Spleen (tissue), 11 donors: ENCODE results near the gene LRRC8B. TPM values are rescaled to one million over a fixed set of nuclear protein-coding genes. Genes with fewer than 3 reads are reported as not detected.

Source experiments
- DNase-seq: peaks from one replicate; pipeline ENCODE4 v3.0.0-alpha.2; 2020
- H3K27ac ChIP-seq, 8 donors: fragments of 200-600 bp; sonication (generic) in 7 of 8; 1 replicate in 4 of 8; 2 replicates in 4 of 8; pipeline versions ENCODE4 v1.5.0 to v1.8.0; 2016 to 2021; ENCODE audit warnings: inconsistent platforms in 4 of 8, mild to moderate bottlenecking in 4 of 8, moderate library complexity in 1 of 8
- H3K27me3 ChIP-seq, 7 donors: fragments of 200-600 bp; sonication (generic) in 6 of 7; replicated peaks in 1 of 7; 1 replicate in 4 of 7; 2 replicates in 3 of 7; pipeline versions ENCODE4 v1.5.0 to v1.8.0; 2016 to 2021; ENCODE audit warnings: inconsistent platforms in 3 of 7, mild to moderate bottlenecking in 1 of 7
- H3K36me3 ChIP-seq, 6 donors: fragments of 200-600 bp; sonication (generic) in 5 of 6; 1 replicate in 4 of 6; 2 replicates in 2 of 6; pipeline versions ENCODE4 v1.5.0 to v1.8.0; 2016 to 2021; ENCODE audit warnings: inconsistent platforms in 2 of 6
- H3K4me1 ChIP-seq, 6 donors: fragments of 200-600 bp; sonication (generic) in 5 of 6; 1 replicate in 3 of 6; 2 replicates in 3 of 6; pipeline versions ENCODE4 v1.5.0 to v1.8.0; 2016 to 2021; ENCODE audit warnings: inconsistent platforms in 3 of 6
- H3K4me3 ChIP-seq, 8 donors: fragments of 200-600 bp; sonication (generic) in 7 of 8; 1 replicate in 4 of 8; 2 replicates in 4 of 8; pipeline versions ENCODE4 v1.5.0 to v1.8.0; 2016 to 2021; ENCODE audit warnings: inconsistent platforms in 4 of 8, mild to moderate bottlenecking in 4 of 8, moderate library complexity in 2 of 8
- H3K9me3 ChIP-seq, 8 donors: fragments of 200-600 bp; sonication (generic) in 7 of 8; 1 replicate in 4 of 8; 2 replicates in 4 of 8; pipeline versions ENCODE4 v1.5.0 to v1.8.0; 2016 to 2021; ENCODE audit warnings: inconsistent platforms in 4 of 8
- CTCF ChIP-seq, 11 experiments: fragments of 200-600 bp in 7 of 11; fragments of 450-650 bp in 4 of 11; sonication (generic) in 4 of 11; IDR thresholded peaks in 8 of 11; conservative IDR thresholded peaks in 3 of 11; 1 replicate in 7 of 11; 2 replicates in 4 of 11; pipeline versions ENCODE4 v1.4.0 to v1.8.0; 2016 to 2021; ENCODE audit warnings: antibody characterized with exemption in 11 of 11, inconsistent platforms in 4 of 11, mild to moderate bottlenecking in 1 of 11
- POLR2A ChIP-seq, 3 donors: fragments of 450-650 bp; IDR thresholded peaks; one replicate each; pipeline ENCODE4 v1.5.1; 2017; ENCODE audit warnings: antibody characterized with exemption in 3 of 3, mild to moderate bottlenecking in 1 of 3
- POLR2AphosphoS5 ChIP-seq, 3 donors: sonication (generic); formaldehyde crosslinking; IDR thresholded peaks; one replicate each; pipeline ENCODE4 v1.5.1; 2017; ENCODE audit warnings: antibody characterized with exemption in 3 of 3
- WGBS, 5 donors: extraction: QIAGEN DNeasy Blood & Tissue Kit in 3 of 5; methylation state at CpG; one replicate each; pipeline versions ENCODE4 v1.1.5 to v1.1.7; 2013 to 2018; 5-methylcytosine and 5-hydroxymethylcytosine counted together
- intact Hi-C: fragments of 100-400 bp; cut with DNase I; formaldehyde crosslinking; loops from one replicate; pipeline ENCODE4 v1.15.0; 2023; ENCODE audit warnings: low total_unique reads
- polyA plus RNA-seq, 3 donors: library from polyadenylated mRNA; stranded (reverse); fragments of 200-250 nt; gene quantifications; one replicate each; pipeline ENCODE4 v1.2.1, GENCODE V29; 2013
- total RNA-seq, 7 donors: library from RNA; depleted of rRNA in 3 of 7; stranded (reverse); fragments of >200 nt in 3 of 7; fragmentation: NEBNext Ultra II Directional in 4 of 7; extraction: Animal tissue kit (Norgen Biotek cat#: 25700) in 4 of 7; gene quantifications; one replicate each; pipeline versions ENCODE4 v1.1.0 to v1.2.1, GENCODE V29; 2016 to 2021
- donor health status: healthy with polysubstance abuse.
- donor health status: DM: no; HTN: no; CAD: no; lungs with moderate emphysema.
- donor health status: DM: no; HTN: no; CAD: no.
- donor health status: Bipolar disorder and iron deficiency.
- donor health status: healthy.
- donor health status: DM: no; HTN: no; CAD: no.
- donor health status: DM: yes; HTN: yes; CAD: no.

LRRC8B gene
- total and polyA plus RNA-seq, 10 donors = 1.7 to 22.5 (median 13.1) TPM

- DNase-seq = no peak
- Histone ChIP-seq H3K27ac (no peak overlapping the region), H3K36me3 (peaks cover 0 to 33% (median 0%) of the 10 kb centered on the region in 6 donors), H3K4me1 (peaks cover 0 to 14% (median 0%) of the 10 kb centered on the region in 6 donors), H3K27me3 (no peaks in the 10 kb centered on the region), H3K4me3 (no peak overlapping the region), H3K9me3 (peaks cover 0 to 8% (median 0%) of the 10 kb centered on the region in 8 donors)
- intact Hi-C loops = no loop called here
- TF ChIP-seq CTCF (IDR thresholded peaks at IDR 0.05 in 8 of 11, conservative IDR thresholded peaks at IDR 0.05 in 3 of 11) (no peak), POLR2A (IDR thresholded peaks at IDR 0.05) (no peak), POLR2AphosphoS5 (IDR thresholded peaks at IDR 0.05) (no peak)
- 83 to 97% (median 91%) methylated on average over 1 of the region's 1 CpG for WGBS, 5 donors
Measured at GRCh38 chr1:89575207-89575606, 50.6 kb downstream of the LRRC8B start.

- Histone ChIP-seq H3K27me3 (no peaks in the 10 kb centered on the region), H3K27ac (no peak overlapping the region), H3K9me3 (peaks cover 0 to under 1% (median 0%) of the 10 kb centered on the region in 8 donors), H3K36me3 (peaks cover 0 to 33% (median 0%) of the 10 kb centered on the region in 6 donors), H3K4me3 (no peak overlapping the region), H3K4me1 (peaks cover 0 to 14% (median 0%) of the 10 kb centered on the region in 6 donors)
- no peak for TF ChIP-seq CTCF (IDR thresholded peaks at IDR 0.05 in 8 of 11, conservative IDR thresholded peaks at IDR 0.05 in 3 of 11)
- whole genome bisulfite sequencing, 5 donors = 88 to 97% (median 91%) methylated on average over 3 of the region's 3 CpGs
- intact Hi-C loops = no loop called here
- no peak for DNase-seq
Measured at GRCh38 chr1:89576013-89576412, 51.4 kb downstream of the LRRC8B start.

- peaks cover 0 to 14% (median 0%) of the 10 kb centered on the region in 6 donors for H3K4me1 ChIP-seq
- TF ChIP-seq POLR2A (IDR thresholded peaks at IDR 0.05) (no peak), CTCF (IDR thresholded peaks at IDR 0.05 in 8 of 11, conservative IDR thresholded peaks at IDR 0.05 in 3 of 11) (no peak), POLR2AphosphoS5 (IDR thresholded peaks at IDR 0.05) (no peak)
- intact Hi-C loops = no loop called here
Measured at GRCh38 chr1:89578151-89578550, 53.5 kb downstream of the LRRC8B start.

GRCh38 chr1:89578946-89579684, 54.5 kb downstream of the LRRC8B start:
- TF ChIP-seq POLR2A (IDR thresholded peaks at IDR 0.05) (no peak), POLR2AphosphoS5 (IDR thresholded peaks at IDR 0.05) (no peak), CTCF (IDR thresholded peaks at IDR 0.05 in 8 of 11, conservative IDR thresholded peaks at IDR 0.05 in 3 of 11) (no peak)
- no peaks in the 10 kb centered on the region for H3K9me3 ChIP-seq
- H3K27me3 ChIP-seq = no peaks in the 10 kb centered on the region
- H3K4me3 ChIP-seq = no peak overlapping the region
- WGBS, 5 donors = 63 to 83% (median 72%) methylated on average over 2 of the region's 2 CpGs
- intact Hi-C loops = no loop called here
- peaks cover 0 to 14% (median 0%) of the 10 kb centered on the region in 6 donors for H3K4me1 ChIP-seq
- no peak for DNase-seq
- H3K27ac ChIP-seq = no peak overlapping the region
- H3K36me3 ChIP-seq = peaks cover 0 to 59% (median 15%) of the 10 kb centered on the region in 6 donors

More at GRCh38 chr1:89578151-89578550, 53.5 kb downstream of the LRRC8B start:
- WGBS, 5 donors = 80 to 85% (median 83%) methylated on average over 1 of the region's 1 CpG
- DNase-seq = no peak
- peaks cover 0 to 53% (median 10%) of the 10 kb centered on the region in 6 donors for H3K36me3 ChIP-seq
- H3K4me3 ChIP-seq = no peak overlapping the region
- no peaks in the 10 kb centered on the region for H3K9me3 ChIP-seq
- H3K27me3 ChIP-seq = no peaks in the 10 kb centered on the region
- H3K27ac ChIP-seq = no peak overlapping the region
